Chondrocyte (in vitro differentiated cells): Measurements from ENCODE around the gene BTBD16. TPM values are rescaled to one million over a fixed set of nuclear protein-coding genes. Genes with fewer than 3 reads are reported as not detected.

Source experiments
- DNase-seq: peaks from one replicate; pipeline ENCODE4 v3.0.0; 2021; ENCODE audit warnings: mixed read lengths, low spot score
- H3K27ac Mint-ChIP-seq: one replicate; pipeline ENCODE4 v1.8.0; 2021; ENCODE audit warnings: mild to moderate bottlenecking, moderate library complexity, mixed read lengths; ENCODE audit not compliant: unreplicated experiment
- H3K27me3 Mint-ChIP-seq: 2 replicates; pipeline ENCODE4 v1.8.0; 2021; ENCODE audit warnings: low read depth, mixed read lengths
- H3K36me3 Mint-ChIP-seq: 2 replicates; pipeline ENCODE4 v1.8.0; 2021; ENCODE audit warnings: low read depth, mixed read lengths
- H3K4me1 Mint-ChIP-seq: 2 replicates; pipeline ENCODE4 v1.8.0; 2021; ENCODE audit warnings: low read depth, mild to moderate bottlenecking, mixed read lengths
- H3K4me3 Mint-ChIP-seq: one replicate; pipeline ENCODE4 v1.8.0; 2021; ENCODE audit warnings: mild to moderate bottlenecking, moderate library complexity, mixed read lengths; ENCODE audit not compliant: unreplicated experiment
- H3K9me3 Mint-ChIP-seq: 2 replicates; pipeline ENCODE4 v1.8.0; 2021; ENCODE audit warnings: low read depth, mixed read lengths
- CTCF ChIP-seq: fragments of 200-600 bp; sonication (generic); IDR thresholded peaks from 2 replicates; pipeline ENCODE4 v1.5.0; 2021; ENCODE audit warnings: antibody characterized with exemption, mild to moderate bottlenecking, moderate library complexity
- total RNA-seq: library from RNA; stranded (reverse); gene quantifications from 3 replicates; pipeline ENCODE4 v1.2.1, GENCODE V29; 2021

The BTBD16 gene
- total RNA-seq, 1 donor from 2014 or later = 0.10 TPM

- TF ChIP-seq CTCF = no peak
- Mint-ChIP-seq H3K27me3 (no peaks in the 10 kb centered on the region), H3K9me3 (no peaks in the 10 kb centered on the region), H3K4me3 (no peak overlapping the region), H3K36me3 (no peaks in the 10 kb centered on the region), H3K4me1 (peaks cover 40% of the 10 kb centered on the region), H3K27ac (no peak overlapping the region)
- DNase-seq = no peak
Measured at GRCh38 chr10:122290833-122291532, 19.9 kb downstream of the BTBD16 start.

GRCh38 chr10:122291739-122292138 lies 20.6 kb downstream of the BTBD16 start:
- peaks cover 32% of the 10 kb centered on the region for H3K4me1 Mint-ChIP-seq
- H3K9me3 Mint-ChIP-seq = no peaks in the 10 kb centered on the region
- no peak for TF ChIP-seq CTCF
- no peaks in the 10 kb centered on the region for H3K36me3 Mint-ChIP-seq
- no peak overlapping the region for H3K4me3 Mint-ChIP-seq
- no peak for DNase-seq
- no peaks in the 10 kb centered on the region for H3K27me3 Mint-ChIP-seq
- no peak overlapping the region for H3K27ac Mint-ChIP-seq

GRCh38 chr10:122292376-122292775 lies 21.3 kb downstream of the BTBD16 start:
- H3K27me3 Mint-ChIP-seq = no peaks in the 10 kb centered on the region
- DNase-seq = no peak
- no peak for TF ChIP-seq CTCF
- H3K4me3 Mint-ChIP-seq = no peak overlapping the region
- H3K4me1 Mint-ChIP-seq = peaks cover 28% of the 10 kb centered on the region
- no peak overlapping the region for H3K27ac Mint-ChIP-seq
- H3K36me3 Mint-ChIP-seq = no peaks in the 10 kb centered on the region
- no peaks in the 10 kb centered on the region for H3K9me3 Mint-ChIP-seq

- Mint-ChIP-seq H3K4me1 (peaks cover 22% of the 10 kb centered on the region), H3K36me3 (no peaks in the 10 kb centered on the region), H3K9me3 (no peaks in the 10 kb centered on the region), H3K27me3 (no peaks in the 10 kb centered on the region), H3K4me3 (no peak overlapping the region), H3K27ac (no peak overlapping the region)
- no peak for DNase-seq
- no peak for TF ChIP-seq CTCF
Measured at GRCh38 chr10:122293156-122293960, 22.3 kb downstream of the BTBD16 start.

GRCh38 chr10:122293961-122294380 lies 22.9 kb downstream of the BTBD16 start:
- TF ChIP-seq CTCF = no peak
- Mint-ChIP-seq H3K27ac (no peak overlapping the region), H3K27me3 (no peaks in the 10 kb centered on the region), H3K4me1 (peaks cover 22% of the 10 kb centered on the region), H3K4me3 (no peak overlapping the region), H3K36me3 (no peaks in the 10 kb centered on the region), H3K9me3 (no peaks in the 10 kb centered on the region)
- no peak for DNase-seq
